ENCODE measurements around the gene KLHDC8A.

KLHDC8A gene

GRCh38 chr1:205310976-205311704, 45.6 kb downstream of the KLHDC8A start:
- no peak for TF ChIP-seq CTCF (IDR thresholded peaks at IDR 0.05)

DNA sequence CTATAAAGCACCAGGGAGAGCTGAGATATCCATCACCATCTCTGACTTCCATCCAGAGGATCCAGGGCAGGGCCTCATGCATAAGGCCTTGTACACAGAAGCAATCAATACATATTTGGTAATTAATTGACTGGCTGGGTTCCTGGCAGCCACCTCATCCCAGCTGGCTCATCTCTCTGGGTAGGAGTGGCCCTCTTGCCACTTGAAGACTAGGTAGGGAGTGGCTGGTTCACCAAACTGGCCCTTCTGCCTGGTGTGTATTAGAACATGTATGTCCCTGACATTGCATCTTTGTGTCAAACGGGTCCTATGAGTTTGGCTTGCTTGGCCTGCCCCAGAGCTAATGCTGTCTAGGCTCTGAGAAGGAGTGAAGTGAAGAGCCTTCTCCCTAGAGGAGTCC, 47.0 kb downstream of the KLHDC8A start:
- no peak for TF ChIP-seq CTCF (IDR thresholded peaks at IDR 0.05)

GRCh38 chr1:205306929-205307566, 49.7 kb downstream of the KLHDC8A start:
- TF ChIP-seq CTCF (IDR thresholded peaks at IDR 0.05): no peak

DNA sequence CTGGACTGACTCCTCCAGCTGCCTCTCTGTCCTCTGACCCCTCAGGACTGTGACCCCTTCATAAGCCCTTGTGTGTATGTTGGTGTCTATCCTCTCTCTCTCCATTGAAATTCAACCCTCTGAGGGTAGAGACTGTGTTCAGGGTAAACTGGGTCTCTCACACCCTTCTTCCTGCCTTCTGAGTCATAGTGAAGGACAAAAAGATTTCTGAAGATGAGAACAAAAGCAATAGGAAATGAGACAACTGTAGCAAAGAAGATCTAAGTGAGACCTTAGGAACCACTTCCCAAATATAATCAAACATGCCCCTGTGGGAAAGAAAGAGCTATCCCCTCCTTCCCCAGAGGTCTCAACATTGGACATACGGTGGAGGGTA, 52.0 kb downstream of the KLHDC8A start:
- no peak for TF ChIP-seq CTCF (IDR thresholded peaks at IDR 0.05)

DNA sequence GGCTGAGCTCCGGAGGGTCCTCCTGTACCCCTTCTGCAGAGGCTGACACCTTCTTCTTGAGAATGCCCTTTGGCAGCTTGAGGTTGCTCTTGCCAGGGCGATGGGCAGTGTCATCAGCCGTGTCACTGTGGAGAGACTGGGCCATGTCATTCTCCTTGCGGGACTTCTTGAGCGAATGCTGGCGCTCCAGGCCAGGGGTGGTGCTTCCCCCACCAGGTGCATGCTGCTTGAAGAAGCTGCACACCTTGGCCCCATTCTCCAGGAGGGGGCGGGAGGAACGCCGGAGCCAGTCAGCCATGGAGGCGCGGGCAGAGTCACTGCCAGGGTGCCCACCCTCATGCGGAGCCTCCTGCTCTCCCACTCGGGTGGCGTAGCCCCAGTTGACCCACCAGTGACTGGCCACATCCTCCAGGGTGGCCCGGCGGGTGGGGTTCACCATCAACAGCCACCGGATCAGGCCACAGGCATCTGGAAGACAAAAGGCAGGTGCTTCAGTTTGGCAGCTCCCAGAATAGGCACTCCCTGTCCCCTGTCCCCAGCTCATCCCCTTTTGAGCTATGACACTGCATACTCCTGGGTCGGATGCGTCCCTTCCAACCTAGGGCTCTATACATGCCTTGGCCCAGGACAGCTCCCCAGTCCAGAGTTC, 52.6 kb downstream of the KLHDC8A start:
- TF ChIP-seq CTCF (IDR thresholded peaks at IDR 0.05): no peak

- TF ChIP-seq CTCF (IDR thresholded peaks at IDR 0.05): no peak
Measured at GRCh38 chr1:205303247-205303888, 53.4 kb downstream of the KLHDC8A start.

DNA sequence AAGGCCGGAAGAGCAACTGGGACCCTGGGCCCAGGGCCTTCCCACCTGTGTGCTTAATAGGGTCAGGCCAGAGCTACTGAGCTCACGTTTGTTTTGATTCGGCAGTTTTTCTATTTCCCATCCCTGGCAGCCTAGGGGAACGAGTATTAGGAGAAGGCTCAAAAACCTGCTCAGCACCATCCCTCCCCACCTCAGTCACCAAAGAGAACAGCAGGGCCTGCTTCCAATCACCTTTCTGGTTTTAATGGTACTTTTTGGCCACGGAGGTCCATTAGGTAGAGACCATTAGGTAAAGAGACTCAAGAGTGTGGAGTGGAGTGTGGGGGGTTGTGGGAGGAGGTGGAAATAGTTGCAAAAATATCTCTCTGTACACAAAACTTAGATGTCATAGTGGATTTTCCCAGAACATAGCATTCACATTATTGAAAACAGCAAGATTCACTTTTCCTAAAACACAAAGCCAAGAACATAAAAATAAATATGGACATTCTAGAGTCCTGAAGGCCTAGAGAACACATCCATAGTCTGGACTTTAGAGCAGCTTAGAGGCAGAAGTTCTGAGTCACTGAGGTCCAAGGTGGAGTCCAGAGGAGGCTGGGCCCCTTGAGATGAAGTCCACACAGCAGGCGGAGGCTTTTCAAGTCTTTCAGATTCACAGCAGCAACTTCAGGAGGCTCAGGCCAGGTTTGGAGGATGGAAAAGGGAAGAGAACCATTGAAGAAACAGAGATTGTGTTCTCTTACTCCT, 54.7 kb downstream of the KLHDC8A start:
- no peak for TF ChIP-seq CTCF (IDR thresholded peaks at IDR 0.05)
